Endothelial cell of umbilical vein (primary cell): ENCODE results near the gene TOMM40L. TPM values are rescaled to one million over a fixed set of nuclear protein-coding genes. Genes with fewer than 3 reads are reported as not detected.

Experiments used
- BruUV-seq: library from RNA; stranded (reverse); fragments of 400-500 nt; replicated peaks from 2 replicates; lab custom pipeline; 2021; lab: Mats Ljungman, UMichigan
- CTCF ChIA-PET: fragments of 300-600, 350-600 bp; sonication (Branson Sonifier 250); formaldehyde crosslinking; loops from one replicate; lab custom pipeline; 2021; ENCODE audit warnings: antibody characterized with exemption, inconsistent platforms; lab: Charles Lee
- POLR2A ChIA-PET: fragments of 300-600, 350-600 bp; sonication (Branson Sonifier 250); formaldehyde crosslinking; loops from one replicate; lab custom pipeline; 2021; ENCODE audit warnings: antibody characterized with exemption, inconsistent platforms; lab: Charles Lee
- DNase-seq: peaks from one replicate; pipeline ENCODE4 v3.0.0-alpha.2; 2011; ENCODE audit warnings: low read depth, low spot score
- FAIRE-seq: peaks from 2 replicates; lab custom pipeline; 2011; peaks lifted over from hg19 to GRCh38; lab: Jason Lieb, UNC
- H2AFZ ChIP-seq: 2 replicates; pipeline ENCODE4 v1.6.0; 2012; ENCODE audit warnings: low read depth, low read length, control low read depth, inconsistent platforms
- H3K27ac ChIP-seq: 2 replicates; pipeline ENCODE4 v1.5.1; 2011; ENCODE audit warnings: low read depth, mild to moderate bottlenecking, control low read depth, low read length, moderate library complexity; ENCODE audit not compliant: insufficient read depth
- H3K27me3 ChIP-seq, 2 experiments: 2 replicates each; pipeline versions ENCODE4 v1.6.0 to v1.6.1; 2011; ENCODE audit warnings: low read length in 2 of 2, mixed read lengths in 1 of 2; ENCODE audit not compliant: control insufficient read depth in 2 of 2, insufficient read depth in 2 of 2
- H3K36me3 ChIP-seq, 2 experiments: 2 replicates in 1 of 2; 3 replicates in 1 of 2; pipeline ENCODE4 v1.5.1; 2011; ENCODE audit warnings: low read length in 2 of 2, mild to moderate bottlenecking in 1 of 2, moderate library complexity in 1 of 2; ENCODE audit not compliant: control insufficient read depth in 2 of 2, insufficient read depth in 2 of 2; ENCODE audit errors: extremely low read depth in 1 of 2
- H3K4me1 ChIP-seq: 3 replicates; pipeline ENCODE4 v1.5.1; 2011; ENCODE audit warnings: mild to moderate bottlenecking, low read length; ENCODE audit not compliant: control insufficient read depth, insufficient read depth; ENCODE audit errors: extremely low read depth
- H3K4me2 ChIP-seq: 2 replicates; pipeline ENCODE4 v1.6.1; 2011; ENCODE audit warnings: low read length, control low read depth, mixed read lengths; ENCODE audit not compliant: insufficient read depth
- H3K4me3 ChIP-seq, 3 experiments: fragments of 200-600 bp in 1 of 3; sonication (generic), shearing (Covaris generic) in 1 of 3; replicated peaks in 1 of 3; 2 replicates each; pipeline ENCODE4 v1.5.1; 2011 to 2016; ENCODE audit warnings: control low read depth in 3 of 3, low read length in 3 of 3, mild to moderate bottlenecking in 2 of 3, inconsistent platforms in 1 of 3, low read depth in 1 of 3, moderate library complexity in 1 of 3; ENCODE audit not compliant: insufficient read depth in 1 of 3
- H3K79me2 ChIP-seq: 2 replicates; pipeline ENCODE4 v1.6.0; 2012; ENCODE audit warnings: low read length, inconsistent platforms; ENCODE audit not compliant: control insufficient read depth, insufficient read depth
- H3K9ac ChIP-seq: replicated peaks from 2 replicates; pipeline ENCODE3; 2011; ENCODE audit warnings: low read length, control low read depth; ENCODE audit not compliant: insufficient read depth; ENCODE audit errors: extremely low read depth
- H3K9me1 ChIP-seq: replicated peaks from 3 replicates; pipeline ENCODE4 v1.6.0; 2011; ENCODE audit warnings: mild to moderate bottlenecking, low read length; ENCODE audit not compliant: control insufficient read depth, insufficient read depth; ENCODE audit errors: extremely low read depth
- H3K9me3 ChIP-seq: replicated peaks from 2 replicates; pipeline ENCODE4 v1.5.1; 2012; ENCODE audit warnings: low read length, inconsistent platforms; ENCODE audit not compliant: control insufficient read depth, insufficient read depth
- H4K20me1 ChIP-seq: replicated peaks from 2 replicates; pipeline ENCODE3; 2011; ENCODE audit warnings: mild to moderate bottlenecking, low read length; ENCODE audit not compliant: control insufficient read depth, insufficient read depth; ENCODE audit errors: extremely low read depth
- GATA2 ChIP-seq: IDR thresholded peaks from 2 replicates; pipeline ENCODE4 v1.7.0; 2011; ENCODE audit warnings: low read depth, mild to moderate bottlenecking, moderate library complexity, mixed read lengths, low read length; ENCODE audit not compliant: insufficient read length, insufficient read depth
- JUN ChIP-seq: IDR thresholded peaks from 2 replicates; pipeline ENCODE4 v1.6.1; 2011; ENCODE audit warnings: borderline replicate concordance, low read depth; ENCODE audit not compliant: insufficient read length, insufficient read depth
- MYC ChIP-seq: IDR thresholded peaks from one replicate; pipeline ENCODE4 v1.6.1; 2011; ENCODE audit warnings: mild to moderate bottlenecking, low read depth, low read length
- POLR2A ChIP-seq: IDR thresholded peaks from 2 replicates; pipeline ENCODE4 v1.6.1; 2012; ENCODE audit warnings: low read depth, mild to moderate bottlenecking, control low read depth, low read length
- POLR2AphosphoS5 ChIP-seq: IDR thresholded peaks from 2 replicates; pipeline ENCODE4 v1.6.1; 2012; ENCODE audit warnings: low read depth, mild to moderate bottlenecking, control low read depth, low read length, moderate library complexity; ENCODE audit not compliant: insufficient read depth
- dilution Hi-C: fragments of 300-500 bp; cut with MboI; formaldehyde crosslinking; loops from one replicate; pipeline ENCODE4 v1.15.0; 2019; ENCODE audit warnings: low sequenced_read_pairs; ENCODE audit not compliant: extremely low pct_ligation_motif_present
- intact Hi-C: fragments of 100-400 bp; cut with micrococcal nuclease; formaldehyde crosslinking; loops from one replicate; pipeline ENCODE4 v1.10.0; 2022
- polyA plus RNA-seq, 4 experiments: library from polyadenylated mRNA; depleted of rRNA in 3 of 4; stranded (reverse) in 3 of 4; unstranded in 1 of 4; fragments of >200 nt; gene quantifications; 2 replicates each; pipeline versions ENCODE4 v1.2.1 to v1.2.3, GENCODE V29; 2011 to 2012; ENCODE audit warnings: missing spikeins in 1 of 4
- total RNA-seq: library from RNA; stranded (reverse); gene quantifications from 2 replicates; pipeline ENCODE4 v1.2.3, GENCODE V29; 2021
- TF ChIP-seq, protein P1 (sequence below): IDR thresholded peaks from 2 replicates; pipeline ENCODE4 v1.6.1; 2011; ENCODE audit not compliant: insufficient read depth, insufficient read length
- TF ChIP-seq, protein P2 (sequence below), 2 donors: IDR thresholded peaks; 1 replicate in 1 of 2; 2 replicates in 1 of 2; pipeline ENCODE4 v1.5.1; 2011; ENCODE audit warnings: low read length in 2 of 2, mild to moderate bottlenecking in 2 of 2, moderate library complexity in 2 of 2, control low read depth in 1 of 2, inconsistent platforms in 1 of 2, low read depth in 1 of 2; ENCODE audit not compliant: insufficient read depth in 1 of 2; ENCODE audit errors: extremely low read depth in 1 of 2

The TOMM40L gene
- total and polyA plus RNA-seq, 2 donors (not counting 3 experiments of a cell fraction or from before 2014, with no cell fraction given): 18.6 to 18.7 TPM

DNA sequence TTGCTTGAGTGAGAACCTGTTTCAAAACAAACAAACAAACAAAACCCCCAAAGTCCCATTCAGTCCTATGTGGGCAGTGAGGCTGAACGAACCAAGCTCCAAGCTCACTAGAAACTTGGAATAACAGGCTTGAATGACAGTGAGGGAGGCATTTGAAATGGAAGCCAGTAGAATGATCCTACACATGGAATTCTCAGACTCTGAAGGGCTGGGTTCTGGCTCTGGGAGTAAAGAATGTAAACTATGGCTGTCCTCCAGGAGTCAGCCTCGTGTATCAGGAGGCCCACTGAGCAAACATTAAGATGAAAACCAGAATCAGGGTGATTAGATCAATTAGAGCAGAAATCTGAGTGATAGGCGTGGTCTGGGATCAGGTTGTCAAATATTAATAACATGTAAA is 47.5 kb downstream of the TOMM40L start:
- ChIA-PET POLR2A (no interaction called here), CTCF (interaction anchor here (1.1 to 2.1 kb wide), 4 partner anchors 18 to 109 kb away, joined by 3 to 6 read pairs (median 3); no protein-coding TSS in a partner anchor)
- TF ChIP-seq, protein P1, sequence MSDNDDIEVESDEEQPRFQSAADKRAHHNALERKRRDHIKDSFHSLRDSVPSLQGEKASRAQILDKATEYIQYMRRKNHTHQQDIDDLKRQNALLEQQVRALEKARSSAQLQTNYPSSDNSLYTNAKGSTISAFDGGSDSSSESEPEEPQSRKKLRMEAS: no peak
- TF ChIP-seq GATA2 (no peak), POLR2AphosphoS5 (no peak), MYC (no peak), POLR2A (no peak), JUN (no peak)
- TF ChIP-seq, protein P2, sequence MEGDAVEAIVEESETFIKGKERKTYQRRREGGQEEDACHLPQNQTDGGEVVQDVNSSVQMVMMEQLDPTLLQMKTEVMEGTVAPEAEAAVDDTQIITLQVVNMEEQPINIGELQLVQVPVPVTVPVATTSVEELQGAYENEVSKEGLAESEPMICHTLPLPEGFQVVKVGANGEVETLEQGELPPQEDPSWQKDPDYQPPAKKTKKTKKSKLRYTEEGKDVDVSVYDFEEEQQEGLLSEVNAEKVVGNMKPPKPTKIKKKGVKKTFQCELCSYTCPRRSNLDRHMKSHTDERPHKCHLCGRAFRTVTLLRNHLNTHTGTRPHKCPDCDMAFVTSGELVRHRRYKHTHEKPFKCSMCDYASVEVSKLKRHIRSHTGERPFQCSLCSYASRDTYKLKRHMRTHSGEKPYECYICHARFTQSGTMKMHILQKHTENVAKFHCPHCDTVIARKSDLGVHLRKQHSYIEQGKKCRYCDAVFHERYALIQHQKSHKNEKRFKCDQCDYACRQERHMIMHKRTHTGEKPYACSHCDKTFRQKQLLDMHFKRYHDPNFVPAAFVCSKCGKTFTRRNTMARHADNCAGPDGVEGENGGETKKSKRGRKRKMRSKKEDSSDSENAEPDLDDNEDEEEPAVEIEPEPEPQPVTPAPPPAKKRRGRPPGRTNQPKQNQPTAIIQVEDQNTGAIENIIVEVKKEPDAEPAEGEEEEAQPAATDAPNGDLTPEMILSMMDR (IDR thresholded peaks at IDR 0.05; ENCODE audit: extremely low read depth in 1 of 2, insufficient read depth in 1 of 2, low read depth in 1 of 2, low read length in 2 of 2): no peak
- H3K27ac ChIP-seq: no peak overlapping the region
- H3K4me3 ChIP-seq: no peak overlapping the region
- intact Hi-C loops: no loop called here
- H3K9ac ChIP-seq: no peak overlapping the region
- H4K20me1 ChIP-seq: no peaks in the 10 kb centered on the region
- BruUV-seq: no TSS peak
- FAIRE-seq: no peak
- no peak for DNase-seq
- H3K4me2 ChIP-seq: no peak overlapping the region
- H3K9me1 ChIP-seq: no peaks in the 10 kb centered on the region
- dilution Hi-C loops: no loop called here
- H3K27me3 ChIP-seq: peaks cover 8 to 17% of the 10 kb centered on the region in 2 experiments
- H2AFZ ChIP-seq: no peak overlapping the region
- H3K9me3 ChIP-seq: no peaks in the 10 kb centered on the region
- no peaks in the 10 kb centered on the region for H3K4me1 ChIP-seq
- H3K79me2 ChIP-seq: no peaks in the 10 kb centered on the region
- no peaks in the 10 kb centered on the region for H3K36me3 ChIP-seq
